Anterior cingulate cortex (tissue), 58 donors: ENCODE data around the gene FCAMR.

Experiments
- DNase-seq, 58 donors: peaks; one replicate each; lab custom pipeline; 2025; lab: John Stamatoyannopoulos, UW

Gene FCAMR

GRCh38 chr1:206970446-206970845 lies at the start of gene FCAMR:
TSS of gene FCAMR (minus strand) at chr1:206970460. CDS start at chr1:206970125, 335 bp downstream.
- DNase-seq: no peak

- DNase-seq: no peak
Observed at GRCh38 chr1:207019661-207020060, 49.4 kb upstream of the FCAMR start.

GRCh38 chr1:207019161-207019560 lies 48.9 kb upstream of the FCAMR start:
- DNase-seq: no peak

GRCh38 chr1:207018707-207019106 lies 48.4 kb upstream of the FCAMR start:
- DNase-seq: no peak

GRCh38 chr1:207017615-207018559 lies 47.6 kb upstream of the FCAMR start:
- peak in 12 of 58 donors; percentile 8 to 53 (median 24) for DNase-seq

- no peak for DNase-seq
Observed at GRCh38 chr1:207015791-207016190, 45.5 kb upstream of the FCAMR start.

GRCh38 chr1:207014728-207015127 lies 44.5 kb upstream of the FCAMR start:
- DNase-seq: no peak

- no peak for DNase-seq
Observed at GRCh38 chr1:207013321-207014085, 43.2 kb upstream of the FCAMR start.

- DNase-seq: no peak
Observed at GRCh38 chr1:207010726-207011125, 40.5 kb upstream of the FCAMR start.

GRCh38 chr1:207009945-207010344 lies 39.7 kb upstream of the FCAMR start:
- DNase-seq: no peak

GRCh38 chr1:207009182-207009850 lies 39.1 kb upstream of the FCAMR start:
- DNase-seq: no peak

- no peak for DNase-seq
Observed at GRCh38 chr1:207007352-207008033, 37.2 kb upstream of the FCAMR start.

- DNase-seq: no peak
Observed at GRCh38 chr1:207006914-207007313, 36.7 kb upstream of the FCAMR start.

- DNase-seq: no peak
Observed at GRCh38 chr1:207006083-207006482, 35.8 kb upstream of the FCAMR start.

- DNase-seq: peak in 10 of 58 donors; percentile 3 to 48 (median 28)
Observed at GRCh38 chr1:207004931-207005830, 34.9 kb upstream of the FCAMR start.

- DNase-seq: no peak
Observed at GRCh38 chr1:207003210-207003609, 33.0 kb upstream of the FCAMR start.

GRCh38 chr1:207002724-207003146 lies 32.5 kb upstream of the FCAMR start:
- DNase-seq: no peak

- DNase-seq: no peak
Observed at GRCh38 chr1:207001492-207002245, 31.4 kb upstream of the FCAMR start.
